SK-N-SH (cell line): ENCODE measurements around the gene APBB2. TPM values are rescaled to one million over a fixed set of nuclear protein-coding genes. Genes with fewer than 3 reads are reported as not detected.

Source experiments
- CTCF ChIA-PET: fragments of 300-600, 350-600 bp; formaldehyde crosslinking; extraction: SDS; loops from one replicate; lab custom pipeline; 2021; lab: Yijun Ruan, JAX
- POLR2A ChIA-PET: fragments of 350-600 bp; sonication (Branson Sonifier 250); formaldehyde crosslinking; extraction: SDS; loops from one replicate; lab custom pipeline; 2020; ENCODE audit warnings: antibody characterized with exemption, inconsistent platforms; lab: Yijun Ruan, JAX
- DNase-seq: peaks from one replicate; pipeline ENCODE4 v3.0.0; 2012
- H2AFZ ChIP-seq: fragments of 200-600 bp; sonication (generic); 2 replicates; pipeline ENCODE4 v1.8.1; 2016; ENCODE audit warnings: antibody characterized with exemption, mild to moderate bottlenecking, low read depth
- H3F3A ChIP-seq: fragments of 200-600 bp; sonication (generic); replicated peaks from 2 replicates; pipeline ENCODE3; 2016; ENCODE audit warnings: antibody characterized with exemption, mild to moderate bottlenecking; ENCODE audit not compliant: insufficient read depth
- H3K27ac ChIP-seq, 2 experiments: fragments of 200-500 bp in 1 of 2; fragments of 200-600 bp in 1 of 2; sonication (Bioruptor generic) in 1 of 2; sonication (generic), shearing (Covaris generic) in 1 of 2; 2 replicates each; pipeline versions ENCODE4 v1.5.1 to v1.6.1; 2014 to 2016; ENCODE audit warnings: low read depth in 2 of 2, inconsistent platforms in 1 of 2, low read length in 1 of 2, mild to moderate bottlenecking in 1 of 2, mixed read lengths in 1 of 2
- H3K27me3 ChIP-seq: fragments of 200-600 bp; sonication (generic), shearing (Covaris generic); 2 replicates; pipeline ENCODE4 v1.6.1; 2016; ENCODE audit warnings: mixed run types; ENCODE audit not compliant: insufficient read depth
- H3K36me3 ChIP-seq, 2 experiments: fragments of 200-500 bp in 1 of 2; fragments of 200-600 bp in 1 of 2; sonication (Bioruptor generic) in 1 of 2; sonication (generic) in 1 of 2; replicated peaks in 1 of 2; 2 replicates each; pipeline versions ENCODE3 to v1.5.1; 2014 to 2016; ENCODE audit warnings: low read length in 1 of 2, mild to moderate bottlenecking in 1 of 2; ENCODE audit not compliant: insufficient read depth in 2 of 2, control insufficient read depth in 1 of 2
- H3K4me1 ChIP-seq, 2 experiments: fragments of 200-500 bp in 1 of 2; fragments of 200-600 bp in 1 of 2; sonication (Bioruptor generic) in 1 of 2; sonication (generic), shearing (Covaris generic) in 1 of 2; 2 replicates each; pipeline versions ENCODE4 v1.5.1 to v1.6.1; 2014 to 2016; ENCODE audit warnings: low read depth in 1 of 2, low read length in 1 of 2, mixed run types in 1 of 2; ENCODE audit not compliant: insufficient read depth in 2 of 2, control insufficient read depth in 1 of 2
- H3K4me2 ChIP-seq: fragments of 200-600 bp; sonication (generic), shearing (Covaris generic); 2 replicates; pipeline ENCODE4 v1.6.1; 2017; ENCODE audit warnings: mixed run types
- H3K4me3 ChIP-seq, 2 experiments: fragments of 200-500 bp in 1 of 2; fragments of 200-600 bp in 1 of 2; sonication (Bioruptor generic) in 1 of 2; sonication (generic), shearing (Covaris generic) in 1 of 2; 2 replicates each; pipeline versions ENCODE4 v1.5.1 to v1.8.1; 2014 to 2016; ENCODE audit warnings: low read depth in 2 of 2, inconsistent platforms in 1 of 2, low read length in 1 of 2, mild to moderate bottlenecking in 1 of 2, mixed read lengths in 1 of 2, moderate library complexity in 1 of 2
- H3K79me2 ChIP-seq: fragments of 200-600 bp; sonication (generic); 2 replicates; pipeline ENCODE4 v1.8.1; 2017; ENCODE audit warnings: mild to moderate bottlenecking; ENCODE audit not compliant: insufficient read depth
- H3K9ac ChIP-seq: fragments of 200-600 bp; sonication (generic); 2 replicates; pipeline ENCODE4 v1.6.1; 2017; ENCODE audit warnings: mixed run types
- H3K9me2 ChIP-seq: fragments of 200-600 bp; sonication (generic); 2 replicates; pipeline ENCODE4 v1.6.1; 2017; ENCODE audit warnings: mixed run types
- H3K9me3 ChIP-seq: fragments of 200-600 bp; sonication (generic); 2 replicates; pipeline ENCODE4 v1.6.1; 2017; ENCODE audit warnings: mixed run types, mild to moderate bottlenecking, moderate library complexity
- H4K20me1 ChIP-seq: fragments of 200-600 bp; sonication (generic); 2 replicates; pipeline ENCODE4 v1.6.1; 2017; ENCODE audit warnings: mild to moderate bottlenecking, mixed run types; ENCODE audit not compliant: insufficient read depth
- CTCF ChIP-seq: fragments of 200-600 bp; sonication (generic); IDR thresholded peaks from 2 replicates; pipeline ENCODE4 v1.6.1; 2017; ENCODE audit warnings: antibody characterized with exemption, mild to moderate bottlenecking, moderate library complexity
- EP300 ChIP-seq, 2 experiments: IDR thresholded peaks; 2 replicates each; pipeline versions ENCODE4 v1.4.0 to v1.6.1; 2012; ENCODE audit warnings: borderline replicate concordance in 1 of 2, low read depth in 1 of 2, low read length in 1 of 2
- GABPA ChIP-seq: IDR thresholded peaks from 2 replicates; pipeline ENCODE4 v1.4.0; 2012; ENCODE audit warnings: low read depth, mild to moderate bottlenecking
- IRF3 ChIP-seq: fragments of 150-350 bp; IDR thresholded peaks from 2 replicates; pipeline ENCODE4 v1.6.1; 2016; ENCODE audit warnings: mild to moderate bottlenecking, low read depth, low read length
- JUND ChIP-seq: IDR thresholded peaks from 2 replicates; pipeline ENCODE4 v1.4.0; 2012
- MAX ChIP-seq: IDR thresholded peaks from 2 replicates; pipeline ENCODE4 v1.4.0; 2012; ENCODE audit warnings: low read depth
- MEF2A ChIP-seq: IDR thresholded peaks from 2 replicates; pipeline ENCODE4 v1.4.0; 2012; ENCODE audit warnings: low read depth, borderline replicate concordance
- MXI1 ChIP-seq: IDR thresholded peaks from 2 replicates; pipeline ENCODE4 v1.6.1; 2012; ENCODE audit warnings: mild to moderate bottlenecking, low read depth, low read length, improper control_type of control experiment
- PBX3 ChIP-seq: IDR thresholded peaks from 2 replicates; pipeline ENCODE4; 2012
- RFX5 ChIP-seq: IDR thresholded peaks from 2 replicates; pipeline ENCODE4 v1.6.1; 2012; ENCODE audit warnings: mild to moderate bottlenecking, improper control_type of control experiment, low read length
- SMC3 ChIP-seq: IDR thresholded peaks from 2 replicates; pipeline ENCODE4 v1.6.1; 2012; ENCODE audit warnings: low read depth, low read length, improper control_type of control experiment
- TAF1 ChIP-seq: IDR thresholded peaks from 2 replicates; pipeline ENCODE4 v1.6.1; 2012; ENCODE audit warnings: low read depth, mild to moderate bottlenecking, low read length, moderate library complexity, borderline replicate concordance
- WGBS: methylation state at CpG from one replicate; pipeline ENCODE4 v1.1.6; 2017; ENCODE audit warnings: low lambda C conversion rate; 5-methylcytosine and 5-hydroxymethylcytosine counted together
- polyA plus RNA-seq, 3 experiments: library from polyadenylated mRNA; depleted of rRNA; stranded (reverse); fragments of >200 nt; gene quantifications; 2 replicates each; pipeline ENCODE4 v1.2.3, GENCODE V29; 2012

Gene APBB2
- polyA plus RNA-seq, 1 of the 3 experiments (the other 2 are of a cell fraction): 49.8 TPM

- 94% methylated on average over 6 of the region's 6 CpGs for WGBS
- H3K9ac ChIP-seq: no peak overlapping the region
- peaks cover 0 to 12% of the 10 kb centered on the region in 2 experiments; a peak in 1 of 4 replicates for H3K4me1 ChIP-seq
- no peak overlapping the region for H2AFZ ChIP-seq
- H3K79me2 ChIP-seq: peaks cover 49% of the 10 kb centered on the region; the same call in 1 of the 2 replicates
- H3K9me2 ChIP-seq: no peaks in the 10 kb centered on the region
- no peaks in the 10 kb centered on the region for H4K20me1 ChIP-seq
- ChIA-PET POLR2A (no interaction called here), CTCF (interaction anchor here (1.0 kb wide), 2 partner anchors 14 to 197 kb away, joined by 3 to 4 read pairs; no protein-coding TSS in a partner anchor)
- no peak overlapping the region for H3K4me2 ChIP-seq
- peaks cover 8 to 19% of the 10 kb centered on the region in 2 experiments for H3K36me3 ChIP-seq
- no peak for DNase-seq
- no peak overlapping the region for H3K4me3 ChIP-seq
- no peaks in the 10 kb centered on the region for H3K9me3 ChIP-seq
- peaks cover 9% of the 10 kb centered on the region for H3F3A ChIP-seq
- TF ChIP-seq EP300 (IDR thresholded peaks at IDR 0.05; ENCODE audit: borderline replicate concordance in 1 of 2, low read depth in 1 of 2, low read length in 1 of 2) (no peak), IRF3 (no peak), MEF2A (no peak), SMC3 (no peak), CTCF (no peak), RFX5 (no peak), PBX3 (no peak), GABPA (no peak), TAF1 (no peak), MAX (no peak), MXI1 (no peak), JUND (no peak)
- no peak overlapping the region for H3K27ac ChIP-seq
- H3K27me3 ChIP-seq: no peaks in the 10 kb centered on the region
Measured at GRCh38 chr4:41015016-41015675, 199.2 kb downstream of the APBB2 start.

- WGBS: 89% methylated on average over 7 of the region's 7 CpGs
- Histone ChIP-seq H3K9ac (no peak overlapping the region), H4K20me1 (no peaks in the 10 kb centered on the region), H2AFZ (no peak overlapping the region), H3K36me3 (peaks cover 8 to 18% of the 10 kb centered on the region in 2 experiments), H3K4me1 (peaks cover 0 to 12% of the 10 kb centered on the region in 2 experiments; a peak in 1 of 4 replicates), H3K4me3 (no peak overlapping the region), H3K9me2 (no peaks in the 10 kb centered on the region), H3K9me3 (no peaks in the 10 kb centered on the region), H3K27me3 (no peaks in the 10 kb centered on the region), H3K27ac (no peak overlapping the region), H3F3A (peaks cover 17% of the 10 kb centered on the region), H3K4me2 (no peak overlapping the region), H3K79me2 (peaks cover 49% of the 10 kb centered on the region; the same call in 1 of the 2 replicates)
- POLR2A ChIA-PET: no interaction called here
- DNase-seq: no peak
- no peak for TF ChIP-seq MXI1
- TF ChIP-seq EP300 (IDR thresholded peaks at IDR 0.05; ENCODE audit: borderline replicate concordance in 1 of 2, low read depth in 1 of 2, low read length in 1 of 2): no peak
- CTCF ChIA-PET: no interaction called here
Measured at GRCh38 chr4:41014158-41014557, 200.2 kb downstream of the APBB2 start.
